Activated CD4-positive, alpha-beta T cell treated with anti-CD3 and anti-CD28 coated beads, Interleukin-2, amount 50 U/mL, for 1 hour (primary cell): ENCODE measurements around the gene PPP1R10.

ENCODE experiments used
- DNase-seq: peaks from one replicate; pipeline ENCODE4 v3.0.0-alpha.2; 2020

Gene PPP1R10

DNA sequence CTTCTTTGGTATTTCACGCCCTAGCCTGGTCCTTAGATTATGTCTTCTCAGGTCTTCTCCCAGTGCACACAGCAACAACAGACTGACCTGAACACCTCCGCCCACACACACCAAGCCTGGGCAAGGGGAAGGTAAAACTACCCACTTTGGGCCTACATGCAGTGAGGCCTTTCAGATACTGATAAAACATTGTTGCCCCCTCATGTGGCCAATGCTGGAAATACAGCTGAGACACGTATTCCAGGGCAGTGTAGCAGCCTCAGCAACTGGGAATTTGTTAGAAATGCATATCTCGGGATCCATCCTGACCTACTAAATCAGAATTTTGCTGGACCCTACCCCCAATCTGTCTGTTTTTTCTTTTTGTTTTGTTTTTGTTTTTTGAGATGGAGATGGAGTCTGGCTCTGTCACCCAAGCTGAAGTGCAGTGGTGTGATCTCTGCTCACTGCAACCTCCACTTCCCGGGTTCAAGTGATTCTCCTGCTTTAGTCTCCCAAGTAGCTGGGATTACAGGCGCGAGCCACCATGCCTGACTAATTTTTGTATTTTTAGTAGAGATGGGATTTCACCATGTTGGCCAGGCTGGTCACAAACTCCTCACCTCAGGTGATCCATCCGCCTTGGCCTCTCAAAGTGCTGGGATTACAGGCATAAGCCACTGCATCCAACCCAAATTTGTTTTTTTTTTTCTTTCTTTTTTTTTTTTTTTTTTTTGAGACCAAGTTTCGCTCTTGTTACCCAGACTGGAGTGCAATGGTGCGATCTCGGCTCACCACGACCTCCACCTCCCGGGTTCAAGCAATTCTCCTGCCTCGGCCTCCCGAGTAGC lies 19.5 kb downstream of the PPP1R10 start:
- DNase-seq: peak; percentile 83

DNA sequence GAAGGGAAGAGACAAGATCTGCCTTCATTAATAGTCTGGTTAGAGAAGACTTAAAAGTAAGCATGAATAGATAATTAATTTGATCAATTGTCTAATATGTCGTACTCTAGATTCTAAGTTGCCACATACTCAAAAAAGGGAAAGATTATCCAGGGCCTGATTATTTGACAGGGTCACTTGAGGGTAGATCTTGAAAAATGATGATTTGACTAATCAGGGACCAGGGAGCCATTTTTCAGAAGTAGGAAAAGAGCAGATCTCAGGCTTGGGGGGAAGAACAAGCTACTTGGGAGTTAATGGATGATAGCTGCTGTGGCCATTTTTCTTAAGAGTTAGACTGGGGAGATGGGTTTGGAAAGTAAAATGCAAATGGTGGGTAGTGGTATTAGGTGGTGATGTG lies 24.8 kb downstream of the PPP1R10 start:
- no peak for DNase-seq

DNA sequence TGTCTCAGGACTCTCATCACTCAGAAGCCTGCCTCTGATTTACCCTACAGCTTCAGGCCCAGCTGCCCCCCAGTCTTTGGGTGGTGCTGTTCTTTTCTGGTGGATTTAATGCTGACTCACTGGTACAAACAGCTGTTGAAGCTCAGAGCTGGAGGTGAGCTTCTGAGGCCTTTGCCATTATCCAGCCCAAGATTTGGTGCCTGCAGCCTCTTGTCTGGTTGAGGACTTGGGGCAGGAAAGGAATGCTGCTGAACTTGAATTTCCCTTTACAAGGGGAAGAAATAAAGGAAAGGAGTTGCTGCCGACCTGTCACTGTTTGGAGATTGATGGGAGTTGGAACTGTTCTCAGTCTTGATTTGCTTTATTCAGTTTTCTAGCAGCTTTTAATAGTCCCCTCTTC lies 26.0 kb downstream of the PPP1R10 start:
- DNase-seq: no peak

DNA sequence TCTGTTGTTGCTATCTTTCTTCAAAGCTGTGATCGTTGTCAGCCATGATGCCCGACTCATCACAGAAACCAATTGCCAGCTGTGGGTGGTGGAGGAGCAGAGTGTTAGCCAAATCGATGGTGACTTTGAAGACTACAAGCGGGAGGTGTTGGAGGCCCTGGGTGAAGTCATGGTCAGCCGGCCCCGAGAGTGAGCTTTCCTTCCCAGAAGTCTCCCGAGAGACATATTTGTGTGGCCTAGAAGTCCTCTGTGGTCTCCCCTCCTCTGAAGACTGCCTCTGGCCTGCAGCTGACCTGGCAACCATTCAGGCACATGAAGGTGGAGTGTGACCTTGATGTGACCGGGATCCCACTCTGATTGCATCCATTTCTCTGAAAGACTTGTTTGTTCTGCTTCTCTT lies 26.5 kb downstream of the PPP1R10 start:
- DNase-seq: no peak

DNA sequence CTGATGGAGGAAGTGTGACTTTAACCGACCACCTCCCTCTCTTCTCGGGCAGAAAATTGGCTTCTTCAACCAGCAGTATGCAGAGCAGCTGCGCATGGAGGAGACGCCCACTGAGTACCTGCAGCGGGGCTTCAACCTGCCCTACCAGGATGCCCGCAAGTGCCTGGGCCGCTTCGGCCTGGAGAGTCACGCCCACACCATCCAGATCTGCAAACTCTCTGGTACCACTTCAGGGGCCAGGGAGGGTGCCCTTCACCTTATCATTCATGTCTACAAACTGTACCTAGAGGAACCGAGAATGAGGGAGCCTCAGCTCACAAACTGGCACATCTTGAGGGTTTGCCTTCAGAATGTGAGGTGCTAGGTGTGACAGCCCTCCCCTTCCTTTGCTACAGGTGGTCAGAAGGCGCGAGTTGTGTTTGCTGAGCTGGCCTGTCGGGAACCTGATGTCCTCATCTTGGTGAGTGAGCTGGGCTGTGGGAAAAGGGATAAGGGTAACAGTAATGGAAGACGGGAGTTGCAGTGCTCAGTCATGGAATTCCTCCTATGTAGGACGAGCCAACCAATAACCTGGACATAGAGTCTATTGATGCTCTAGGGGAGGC lies 27.2 kb downstream of the PPP1R10 start:
- no peak for DNase-seq

- DNase-seq: no peak
These were observed 33.1 kb downstream of the PPP1R10 start for GRCh38 chr6:30583921-30584320.

GRCh38 chr6:30578051-30578450 lies 39.0 kb downstream of the PPP1R10 start:
- no peak for DNase-seq

GRCh38 chr6:30573113-30573512 lies 43.9 kb downstream of the PPP1R10 start:
- DNase-seq: no peak

DNA sequence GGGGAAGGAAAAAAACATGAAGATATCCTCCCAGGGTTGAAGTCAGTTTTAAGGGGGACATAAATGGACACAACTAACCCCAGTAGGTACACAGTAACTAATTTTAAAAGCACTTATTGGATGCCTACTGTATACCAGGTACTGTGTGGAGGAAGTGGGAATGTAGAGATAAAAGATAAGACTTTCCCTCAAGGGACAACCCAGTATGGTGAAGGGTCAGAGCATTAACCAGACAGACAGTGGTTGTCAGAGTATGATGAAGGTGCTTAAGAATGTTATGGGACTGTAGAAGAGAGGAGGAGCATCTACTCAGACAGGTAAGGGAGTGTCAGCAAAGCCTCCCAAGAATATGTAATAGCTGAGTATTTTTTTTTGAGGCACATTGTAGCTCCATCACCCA lies 44.9 kb downstream of the PPP1R10 start:
- DNase-seq: no peak

- DNase-seq: no peak
These were observed 45.3 kb downstream of the PPP1R10 start for GRCh38 chr6:30571762-30572082.

- peak; percentile 100 for DNase-seq
These were observed 45.8 kb downstream of the PPP1R10 start, which contains the start of gene ABCF1 for GRCh38 chr6:30571075-30571761. Gene ABCF1 (plus strand): TSS chr6:30571442. CDS start chr6:30571488, 46 bp downstream.

DNA sequence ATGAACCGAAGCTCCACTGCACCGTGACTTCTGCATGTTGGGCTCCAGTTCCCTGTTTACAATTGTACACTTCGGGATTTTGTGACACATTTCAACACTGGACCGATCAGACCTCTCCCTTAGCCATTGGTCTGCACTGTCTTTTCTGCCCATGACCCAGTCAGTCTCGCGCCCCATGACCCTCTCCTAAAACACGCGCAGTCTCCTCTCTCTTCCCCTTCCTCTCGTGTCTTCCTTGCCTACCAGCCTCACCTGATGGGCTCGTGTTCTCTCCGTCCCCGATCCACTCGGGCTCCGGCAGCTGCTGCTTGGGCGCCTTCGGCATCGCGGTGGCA lies 46.3 kb downstream of the PPP1R10 start:
- DNase-seq: no peak

GRCh38 chr6:30570263-30570662 lies 46.8 kb downstream of the PPP1R10 start:
- DNase-seq: no peak

DNA sequence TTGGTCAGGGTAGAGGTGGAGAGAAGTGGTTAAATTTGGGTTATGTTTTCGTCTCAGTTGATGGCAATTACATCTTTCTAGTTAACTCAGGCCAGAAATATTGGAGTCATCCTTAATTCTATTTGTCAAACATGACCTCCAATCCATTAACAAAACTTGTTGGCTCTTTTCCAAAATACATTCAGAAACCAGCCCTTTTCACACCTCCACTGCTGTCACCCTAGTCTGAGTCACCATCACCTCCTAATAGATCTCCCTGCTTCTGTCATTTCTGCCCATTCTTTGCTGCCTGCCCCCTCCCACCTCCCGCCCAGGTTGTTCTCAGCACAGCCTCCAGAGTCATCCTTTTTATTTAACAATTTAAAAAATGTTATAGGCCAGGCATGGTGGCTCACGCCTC lies 48.8 kb downstream of the PPP1R10 start:
- no peak for DNase-seq

DNA sequence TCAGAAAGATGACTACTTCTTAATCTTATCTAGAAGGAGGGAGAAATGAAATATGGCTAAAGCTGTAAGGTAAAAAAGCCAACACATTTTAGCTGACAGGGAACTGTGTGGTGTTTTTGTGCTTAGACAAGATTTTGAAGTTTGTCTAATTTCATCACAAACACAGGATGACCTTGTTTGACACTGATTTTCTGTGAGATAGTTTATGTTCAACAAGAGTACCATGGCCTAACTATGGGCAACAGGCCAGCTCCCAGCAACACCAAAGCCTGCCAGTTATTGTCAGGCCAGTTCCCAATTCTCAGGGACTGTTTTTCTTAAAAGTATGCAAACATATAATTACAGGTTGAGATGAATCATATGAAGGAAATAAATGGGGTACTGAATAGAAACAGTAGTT lies 51.3 kb downstream of the PPP1R10 start:
- no peak for DNase-seq

DNA sequence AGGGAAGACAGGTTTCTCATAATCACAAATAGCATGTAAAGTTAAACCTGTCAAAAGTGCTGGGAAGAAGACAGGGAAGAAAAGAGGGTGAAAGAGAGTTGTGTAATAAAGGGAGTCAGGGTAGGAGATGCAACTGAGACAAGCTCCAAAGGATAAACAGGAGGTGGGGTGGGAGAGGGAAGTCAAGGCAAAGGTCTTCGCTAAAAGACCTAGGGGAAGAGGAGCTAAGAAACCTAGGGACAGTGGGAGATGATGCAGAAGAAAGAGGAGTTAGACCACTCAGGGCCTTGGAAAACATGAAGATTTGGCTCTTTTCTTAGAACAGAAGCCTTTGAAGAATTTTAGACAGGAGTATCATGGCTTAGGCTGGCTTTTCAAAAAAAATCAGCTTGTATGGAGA lies 52.9 kb downstream of the PPP1R10 start:
- DNase-seq: no peak

- DNase-seq: no peak
These were observed 54.3 kb downstream of the PPP1R10 start for GRCh38 chr6:30562470-30563425.

DNA sequence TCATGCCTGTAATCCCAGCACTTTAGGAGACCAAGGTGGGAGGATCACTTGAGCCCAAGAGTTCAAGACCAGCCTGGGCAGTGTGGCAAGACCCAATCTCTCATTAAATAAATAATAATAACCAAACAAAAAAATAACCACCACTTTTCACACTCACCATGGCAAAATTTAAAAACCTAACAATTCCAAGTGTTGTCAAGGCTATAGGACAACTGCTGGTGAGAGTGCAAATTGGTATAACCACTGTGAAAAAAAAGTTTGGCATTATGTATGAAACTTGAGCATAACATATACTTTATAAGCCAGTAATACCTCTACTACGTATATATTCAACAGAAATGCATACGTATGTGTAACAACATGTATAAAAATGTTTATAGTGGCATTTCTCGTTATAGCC lies 56.1 kb downstream of the PPP1R10 start:
- no peak for DNase-seq

- peak; percentile 50 for DNase-seq
These were observed 59.4 kb downstream of the PPP1R10 start for GRCh38 chr6:30557683-30557981.

- DNase-seq: peak; percentile 78
These were observed 59.9 kb downstream of the PPP1R10 start, which contains the start of gene PRR3 for GRCh38 chr6:30556906-30557682. Gene PRR3 (plus strand): TSS chr6:30557295. CDS start chr6:30557345, 50 bp downstream.

DNA sequence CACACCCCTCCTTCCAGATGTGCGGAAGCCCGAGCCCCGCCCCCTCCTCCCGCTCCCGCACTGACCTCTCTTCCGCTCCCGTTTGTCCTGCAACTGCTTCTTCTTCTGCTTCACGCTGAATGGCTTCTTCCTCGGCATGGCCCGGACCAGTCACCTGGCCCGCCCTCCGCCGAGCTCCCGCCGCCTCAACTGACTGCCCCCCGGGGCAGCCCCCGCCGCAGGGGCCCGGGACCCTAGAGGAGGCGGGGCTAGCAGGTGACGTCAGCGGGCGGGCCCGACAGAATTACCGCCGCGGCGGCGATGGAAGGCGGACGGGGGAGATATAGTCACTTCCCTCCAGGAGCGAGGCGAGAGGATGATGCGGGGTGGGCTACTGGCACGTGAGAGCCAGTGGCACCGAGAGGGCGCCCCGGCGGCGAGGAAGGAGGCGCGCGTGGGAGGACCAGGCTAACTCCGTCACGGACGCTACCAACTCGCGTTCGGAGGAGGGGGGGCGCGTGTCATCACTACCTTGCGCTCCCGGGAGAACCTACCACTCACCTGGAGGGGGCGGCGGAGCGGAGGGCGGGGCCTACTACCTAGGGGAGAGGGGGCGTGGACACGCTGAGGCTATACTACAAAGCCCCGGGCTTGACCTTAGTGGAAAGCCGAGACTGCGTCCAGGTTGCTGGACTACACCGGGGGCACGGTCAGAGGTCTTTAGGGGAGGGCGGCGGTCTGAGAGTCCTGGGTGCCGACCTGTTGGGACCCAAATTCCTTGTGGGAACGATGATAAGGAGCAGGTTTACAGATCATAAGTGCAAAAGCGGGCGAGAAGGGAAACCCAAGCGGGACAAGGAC lies 60.8 kb downstream of the PPP1R10 start, which contains the start of gene GNL1:
Gene GNL1 (minus strand): TSS at position 424 of the 840 bp plus-strand sequence. CDS start 286 bp downstream, at position 138.
- peak; percentile 99 for DNase-seq

DNA sequence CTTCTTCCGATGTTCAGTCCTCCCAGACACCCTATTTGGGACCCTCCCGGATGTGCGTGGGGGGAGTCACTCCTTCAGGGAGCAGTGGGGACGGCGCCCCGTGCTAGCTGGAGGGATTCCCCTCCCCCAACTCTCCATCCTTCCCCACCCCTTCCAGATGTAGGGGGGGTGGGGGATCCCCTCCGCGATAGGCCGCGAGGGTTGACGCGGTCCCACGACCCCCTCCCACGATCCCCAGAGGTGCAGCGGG lies 61.3 kb downstream of the PPP1R10 start:
- DNase-seq: no peak
